ENCODE data around the gene POU6F2.

The POU6F2 gene

DNA sequence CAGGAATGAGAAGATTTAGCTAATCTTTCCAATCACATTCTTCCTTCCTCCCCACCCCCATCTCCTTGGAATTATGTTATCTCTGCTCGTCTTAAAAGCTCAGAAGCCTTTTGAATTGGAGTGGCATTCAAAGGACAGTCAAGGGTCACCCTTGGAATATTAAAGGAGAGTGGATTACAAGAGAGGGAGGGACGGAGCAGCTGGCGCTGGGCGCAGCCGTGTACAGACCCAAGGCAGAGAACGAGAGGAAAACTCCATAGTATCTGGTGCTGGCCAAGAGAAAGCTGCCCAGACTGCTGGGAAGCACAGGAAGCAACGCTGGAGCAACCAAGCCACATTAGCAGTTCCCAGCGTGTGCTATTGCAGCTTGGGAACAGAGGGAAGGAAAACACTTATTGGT, 95.7 kb downstream of the POU6F2 start:
- DNase-seq: no peak

DNA sequence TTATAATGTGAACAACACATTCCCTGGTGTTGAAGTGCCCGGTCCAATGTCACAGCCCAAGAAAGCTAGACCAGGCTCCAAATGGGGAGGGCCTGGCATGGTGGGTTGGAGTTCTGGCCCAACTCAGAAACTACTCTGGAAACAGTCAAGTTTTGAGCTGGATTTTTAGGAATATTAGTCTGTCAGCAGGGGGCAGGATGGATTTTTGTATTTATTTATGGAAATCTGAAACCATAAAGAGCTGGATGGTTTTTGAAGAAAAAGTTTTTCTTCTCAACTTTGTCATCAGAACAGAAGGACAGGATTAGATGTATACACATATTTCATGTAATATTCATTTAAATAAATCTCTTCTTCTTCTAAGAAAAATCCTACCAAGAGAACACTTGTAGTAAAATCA, 97.5 kb downstream of the POU6F2 start:
- DNase-seq: no peak

DNA sequence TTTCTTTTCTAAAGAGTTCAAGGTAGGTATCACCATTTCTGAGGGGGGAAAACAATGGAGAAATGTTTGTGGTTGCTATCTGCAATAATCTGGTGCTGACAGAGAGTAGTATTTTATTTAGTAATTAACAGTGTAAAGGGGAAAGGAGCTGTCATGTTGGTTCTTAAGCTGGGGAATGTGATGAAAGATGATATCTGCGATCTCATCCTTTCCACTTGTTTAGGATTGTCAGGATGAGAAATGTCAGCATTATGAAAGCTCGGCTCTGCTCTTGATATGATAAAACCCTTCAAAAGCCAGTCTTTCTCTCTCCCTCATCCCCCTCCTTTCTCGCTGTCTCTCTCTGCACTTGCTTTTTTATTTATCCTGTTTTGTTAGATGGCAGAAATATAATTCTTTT, 106.1 kb downstream of the POU6F2 start:
- no peak for DNase-seq

DNA sequence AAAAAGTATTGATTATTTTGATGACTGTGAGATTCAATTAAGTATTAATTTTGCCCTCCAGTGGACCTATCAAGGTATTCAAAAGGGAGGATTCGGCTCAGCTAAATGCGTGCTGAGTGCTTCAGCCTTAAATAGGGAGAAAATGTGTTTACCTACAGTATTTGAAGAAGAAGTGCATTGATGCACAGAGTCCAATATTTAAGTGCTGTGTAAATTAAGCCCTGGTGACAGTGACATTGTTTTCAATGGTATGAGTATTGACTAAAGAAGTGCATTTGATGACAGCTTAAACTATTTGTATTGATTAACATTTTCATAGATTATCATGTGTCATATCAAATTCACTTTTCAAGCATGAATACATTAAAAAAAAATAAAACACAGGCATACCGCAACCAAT, 106.6 kb downstream of the POU6F2 start:
- DNase-seq: no peak

DNA sequence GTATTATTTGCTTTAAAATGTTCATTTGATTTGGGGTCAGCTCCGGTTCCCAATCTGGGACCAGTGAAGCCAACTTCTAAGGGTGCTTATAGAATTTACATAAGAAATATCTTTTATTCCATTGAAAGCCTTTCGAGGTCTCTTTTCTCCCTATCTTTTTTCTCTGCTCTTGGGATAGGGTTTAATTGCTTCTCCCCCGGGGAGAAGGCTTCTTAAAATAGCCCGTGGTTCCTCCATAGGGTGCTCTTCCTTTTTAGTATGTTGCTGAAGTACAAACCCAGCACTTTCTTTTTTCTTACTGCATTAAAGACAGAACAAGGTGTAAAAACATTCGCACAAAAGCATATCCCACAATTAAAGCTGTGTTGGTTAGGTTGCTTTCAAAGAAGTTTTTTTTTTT, 107.5 kb downstream of the POU6F2 start:
- no peak for DNase-seq

DNA sequence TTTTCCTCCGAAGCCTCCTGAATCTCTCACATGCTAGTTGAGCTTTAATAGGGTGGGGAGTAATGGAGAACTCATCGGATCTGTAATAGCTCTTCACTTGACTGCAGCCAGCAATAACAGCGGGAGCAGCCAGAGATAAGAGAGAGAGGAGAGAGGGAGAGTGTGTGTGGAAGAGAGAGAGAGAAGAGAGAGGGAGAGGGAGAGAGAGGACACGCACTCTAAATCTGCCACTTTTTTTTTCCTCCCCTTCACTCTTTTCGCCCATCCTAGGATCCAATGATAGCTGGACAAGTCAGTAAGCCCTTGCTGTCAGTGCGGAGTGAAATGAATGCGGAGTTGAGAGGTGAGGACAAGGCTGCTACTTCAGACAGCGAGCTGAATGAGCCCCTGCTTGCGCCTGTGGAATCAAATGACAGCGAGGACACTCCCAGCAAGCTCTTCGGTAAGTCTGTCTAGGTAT, 107.9 kb downstream of the POU6F2 start:
- DNase-seq: no peak

DNA sequence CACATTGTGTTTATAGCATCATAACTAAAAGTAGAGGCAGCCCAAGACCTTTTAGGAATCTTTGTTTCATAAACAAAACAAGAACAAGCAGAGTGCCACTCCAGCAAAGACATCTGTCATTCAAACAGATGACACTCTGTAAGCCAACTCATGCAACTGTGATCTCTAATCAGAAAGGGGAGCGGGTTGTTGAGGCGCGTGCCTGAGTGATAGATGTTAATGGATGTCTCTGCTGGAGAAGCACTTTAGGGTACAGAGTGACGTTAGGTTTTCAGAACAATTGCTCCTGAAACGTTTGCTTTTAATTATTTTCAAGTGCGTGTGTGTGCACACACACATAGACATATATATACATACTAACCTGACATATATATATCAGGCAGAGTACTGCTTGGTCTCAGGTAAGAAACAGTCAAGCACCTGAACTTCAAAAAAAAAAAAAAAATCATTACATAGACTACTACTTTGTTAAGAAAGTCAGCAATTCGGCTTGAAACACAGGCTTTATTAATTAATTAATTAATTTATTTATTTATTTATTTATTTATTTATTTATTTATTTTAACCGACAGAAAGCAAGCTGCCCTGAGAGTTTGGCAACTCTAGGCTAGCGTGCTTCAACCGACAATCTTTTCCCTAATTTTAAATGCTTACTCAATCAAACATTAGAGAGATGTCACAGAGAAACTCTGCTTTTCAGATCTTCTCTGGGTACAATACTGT, 109.1 kb downstream of the POU6F2 start:
- DNase-seq: no peak

DNA sequence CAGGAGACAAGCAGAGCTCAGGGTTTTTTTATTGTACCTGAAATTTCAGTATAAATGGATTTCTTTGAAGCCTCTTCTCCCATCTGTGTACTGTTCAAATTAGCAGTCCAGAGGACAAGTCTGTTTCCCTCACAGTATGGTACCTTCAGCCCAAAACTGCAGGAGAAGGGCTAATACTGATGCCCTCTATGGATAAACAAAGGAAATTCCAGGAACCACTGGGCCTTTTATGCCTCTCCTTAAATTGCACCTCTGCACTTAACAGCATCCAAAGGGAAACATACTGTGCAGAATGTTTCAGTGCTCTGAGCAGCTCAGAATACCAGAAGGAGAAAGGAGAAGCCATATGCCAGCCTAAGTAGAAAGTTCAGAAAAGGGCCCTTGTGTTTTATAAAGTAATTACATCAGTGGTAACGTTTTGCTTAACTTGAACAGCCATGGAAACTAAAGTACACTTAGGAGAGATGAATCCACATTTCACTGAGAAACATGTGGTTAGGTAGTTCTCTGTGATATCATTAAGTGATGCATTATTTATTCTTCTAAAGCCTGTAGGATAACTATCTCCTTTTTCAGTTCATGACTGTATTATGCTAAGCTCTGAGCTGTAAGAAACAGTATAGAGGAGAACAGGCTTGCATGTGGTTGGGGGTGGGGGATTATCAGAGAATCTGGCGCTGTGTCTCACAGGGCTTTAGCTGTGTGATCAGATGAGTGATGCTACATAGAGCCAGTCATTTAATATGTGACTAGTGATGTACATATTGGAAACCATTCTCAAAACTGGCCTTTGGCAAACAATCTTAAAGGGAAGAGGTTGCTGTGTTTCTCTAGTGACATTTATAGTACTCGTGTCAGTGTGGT, 111.3 kb downstream of the POU6F2 start:
- DNase-seq: no peak

DNA sequence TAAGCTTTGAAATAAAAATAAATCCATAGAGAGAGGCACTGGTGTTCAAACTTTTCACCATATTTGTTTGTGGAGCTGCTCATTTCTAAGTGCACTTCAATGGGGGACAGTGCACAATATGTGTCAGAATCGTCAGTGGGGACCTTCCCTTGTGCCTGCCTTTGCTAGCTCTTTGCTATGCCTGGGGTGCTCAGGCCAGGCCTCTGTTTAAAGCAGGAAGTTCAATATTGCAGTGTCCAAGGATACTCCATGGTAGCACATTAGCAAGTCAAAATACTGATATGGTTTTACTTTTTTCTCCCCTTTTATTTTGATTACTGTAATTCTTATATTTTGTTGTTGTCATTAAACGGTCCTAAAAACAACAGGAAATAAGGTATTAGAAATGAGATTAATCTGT, 113.4 kb downstream of the POU6F2 start:
- DNase-seq: no peak

DNA sequence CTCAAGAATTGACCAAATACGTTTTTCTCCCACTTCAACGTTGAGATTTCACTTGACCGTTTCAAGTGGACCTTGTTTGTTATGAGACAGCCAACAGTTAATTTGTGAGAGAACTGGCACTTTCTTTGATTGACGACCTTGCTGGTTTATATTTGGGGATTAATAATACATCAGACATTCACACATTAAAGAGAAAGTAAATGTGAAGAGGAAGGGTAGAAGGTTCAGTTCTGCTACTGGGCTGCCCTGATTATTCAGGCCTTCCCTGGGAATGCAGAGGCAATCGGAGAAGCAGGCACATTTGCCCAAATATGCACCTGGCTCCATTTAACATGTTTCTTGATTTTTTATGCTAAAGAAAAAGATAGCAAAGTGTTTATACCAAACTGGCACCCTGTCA, 114.1 kb downstream of the POU6F2 start:
- DNase-seq: no peak

DNA sequence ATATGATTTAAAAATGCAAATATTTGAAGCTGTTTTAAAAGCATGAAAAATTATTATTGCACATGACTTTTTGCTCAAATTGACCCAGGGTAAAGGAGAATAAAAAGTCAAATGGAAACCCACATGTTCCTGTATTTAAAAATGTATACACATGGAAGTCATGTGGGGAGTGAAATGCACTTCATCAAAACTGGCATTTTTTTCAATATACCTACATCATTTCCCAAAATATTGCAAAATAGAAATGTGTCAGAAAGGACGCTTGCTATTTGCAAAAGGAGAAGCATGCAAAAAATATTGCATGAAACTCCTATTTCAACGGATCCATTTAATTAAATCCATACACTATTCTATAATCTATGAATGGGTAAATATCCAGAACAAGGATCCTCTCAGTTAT, 117.0 kb downstream of the POU6F2 start:
- no peak for DNase-seq

DNA sequence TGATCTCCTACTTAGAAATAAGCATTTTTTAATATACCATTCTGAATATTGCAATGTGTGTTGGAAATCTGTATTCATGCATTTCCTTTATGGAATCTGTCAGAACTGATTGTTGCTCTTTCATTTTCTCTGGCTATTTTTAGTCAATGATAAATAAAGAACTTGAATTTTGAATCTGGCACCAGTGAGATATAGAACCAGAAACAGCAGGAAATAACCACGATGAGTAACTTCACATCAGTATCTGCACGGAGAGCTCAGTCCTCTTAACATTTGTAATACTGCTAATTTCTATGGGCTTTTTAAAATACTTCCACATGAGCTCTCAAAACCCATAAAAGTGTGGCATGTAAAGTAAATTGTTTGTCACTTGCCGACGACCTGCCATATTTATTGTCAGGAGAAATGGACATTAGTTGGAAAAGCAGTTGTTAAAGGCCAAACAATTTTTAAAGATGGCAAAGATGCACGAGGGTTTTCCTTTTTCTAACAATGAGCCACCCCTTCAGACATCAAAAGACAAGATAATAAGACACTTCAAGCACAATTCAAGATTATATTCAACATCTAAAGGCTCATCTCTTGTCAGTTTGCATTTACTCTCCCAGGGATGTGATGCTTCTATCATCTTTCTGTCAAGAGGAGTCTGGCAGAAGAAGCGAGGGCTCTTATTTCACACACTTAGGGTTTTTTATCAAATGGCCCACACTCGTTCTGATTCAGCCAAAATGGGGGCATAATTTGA, 118.3 kb downstream of the POU6F2 start:
- no peak for DNase-seq

DNA sequence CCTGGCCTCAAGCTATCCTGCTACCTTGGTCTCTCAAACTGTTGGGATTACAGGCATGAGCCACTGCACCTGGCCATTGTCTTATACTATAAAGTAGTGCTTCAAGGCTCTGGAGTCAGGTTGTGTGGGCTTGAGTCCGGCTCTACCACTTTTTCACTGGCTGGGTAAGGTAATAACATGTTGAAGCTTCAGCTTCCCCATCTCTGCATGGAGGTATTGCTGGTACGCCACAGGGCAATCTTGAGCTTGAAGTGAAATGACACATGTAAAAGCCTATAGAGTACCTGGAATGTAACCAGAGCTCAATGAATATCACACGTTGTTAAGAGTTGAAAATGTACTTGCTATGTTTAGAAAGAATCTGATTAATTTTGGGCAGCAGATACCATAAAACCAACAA, 120.8 kb downstream of the POU6F2 start:
- DNase-seq: no peak

DNA sequence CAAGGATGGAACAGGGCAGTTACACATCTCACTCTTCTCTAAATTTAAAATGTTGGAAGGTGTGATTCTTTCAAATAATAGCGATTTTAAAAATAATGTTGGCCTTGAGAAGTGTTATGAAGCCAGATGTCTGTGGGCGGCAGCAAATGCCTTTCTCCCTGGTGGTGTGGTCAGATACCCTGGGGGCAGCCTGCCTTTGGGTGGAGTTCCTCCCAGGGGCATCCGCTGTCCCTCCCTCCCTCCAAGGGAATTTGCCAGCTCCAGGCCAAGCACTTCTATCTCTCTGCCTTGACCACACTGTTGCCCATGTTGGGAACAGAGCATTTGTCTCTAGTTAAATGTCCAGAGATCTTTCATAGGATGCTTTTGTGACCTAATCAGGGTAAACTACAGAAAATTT, 121.4 kb downstream of the POU6F2 start:
- DNase-seq: no peak

DNA sequence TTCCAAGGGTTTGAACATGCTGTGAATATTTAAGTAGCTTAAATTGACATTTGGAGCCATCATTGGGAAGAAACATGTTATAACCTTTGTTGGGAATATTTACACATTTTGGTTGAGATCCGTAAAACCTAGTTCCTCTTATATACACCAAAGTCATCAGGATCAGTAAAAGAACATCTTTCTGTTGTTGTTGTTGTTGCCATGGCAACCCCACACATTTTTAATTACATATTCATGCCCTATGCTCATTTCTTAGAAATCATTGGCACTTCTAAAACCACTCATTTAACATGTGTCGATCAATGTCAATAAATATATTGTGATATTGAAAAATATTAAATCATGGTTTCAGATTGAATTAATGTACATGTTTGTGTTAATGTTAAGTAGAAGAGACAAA, 122.6 kb downstream of the POU6F2 start:
- no peak for DNase-seq

DNA sequence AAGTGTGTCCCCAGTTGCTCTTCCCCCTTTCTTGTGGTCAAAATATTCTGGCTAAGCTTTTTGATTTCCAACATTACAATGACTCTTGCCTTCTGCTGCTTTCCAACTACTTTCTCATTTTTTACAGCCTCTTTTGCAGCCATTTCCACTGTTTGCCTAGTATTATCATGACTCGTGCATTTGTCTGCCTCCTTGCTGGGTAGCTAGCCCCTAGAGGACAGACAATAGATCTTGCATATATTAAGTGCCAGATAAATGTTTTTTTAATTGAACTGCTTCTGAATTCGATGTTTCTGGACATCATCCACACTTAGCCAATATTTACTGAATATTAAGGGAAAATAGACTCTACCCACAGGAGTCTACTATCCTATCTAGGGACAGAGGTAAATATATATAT, 124.5 kb downstream of the POU6F2 start:
- no peak for DNase-seq

DNA sequence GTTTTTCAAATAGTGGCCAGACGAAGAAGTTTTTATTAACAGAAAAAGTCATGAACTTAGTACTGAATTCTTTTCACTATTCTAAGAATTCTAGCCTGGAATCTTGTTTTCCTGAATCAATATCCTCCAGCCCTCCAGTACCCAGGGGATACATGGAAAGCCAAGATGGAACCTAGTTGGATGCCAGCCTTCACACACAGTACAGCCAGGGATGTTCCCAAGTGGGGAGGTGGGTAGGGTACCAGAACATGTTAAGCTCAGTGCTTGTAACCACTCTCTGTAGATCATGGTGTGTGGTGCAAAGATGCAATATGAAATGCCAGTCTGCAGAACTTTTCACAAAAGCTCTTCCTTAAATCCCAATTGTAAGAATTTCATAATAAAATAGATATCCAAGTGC, 128.0 kb downstream of the POU6F2 start:
- no peak for DNase-seq

DNA sequence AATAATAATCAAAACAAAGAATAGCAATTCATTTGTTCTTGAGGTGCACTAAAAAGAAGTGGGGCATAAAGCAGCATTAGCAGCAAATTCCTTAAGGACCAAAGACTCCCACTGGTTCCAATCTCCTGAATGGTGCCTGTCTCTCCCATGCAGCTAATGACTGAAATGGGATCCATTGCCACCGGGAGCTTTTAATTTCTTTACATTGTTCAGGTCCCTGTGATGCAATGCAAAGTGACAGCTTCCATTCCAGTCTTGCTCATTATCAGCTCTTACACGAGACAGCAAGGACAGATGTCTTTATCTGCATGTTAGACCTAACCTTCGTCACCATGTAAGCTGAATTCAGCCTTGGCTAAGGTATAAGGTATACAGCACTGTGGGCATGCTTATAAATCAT, 148.1 kb downstream of the POU6F2 start:
- DNase-seq: no peak

DNA sequence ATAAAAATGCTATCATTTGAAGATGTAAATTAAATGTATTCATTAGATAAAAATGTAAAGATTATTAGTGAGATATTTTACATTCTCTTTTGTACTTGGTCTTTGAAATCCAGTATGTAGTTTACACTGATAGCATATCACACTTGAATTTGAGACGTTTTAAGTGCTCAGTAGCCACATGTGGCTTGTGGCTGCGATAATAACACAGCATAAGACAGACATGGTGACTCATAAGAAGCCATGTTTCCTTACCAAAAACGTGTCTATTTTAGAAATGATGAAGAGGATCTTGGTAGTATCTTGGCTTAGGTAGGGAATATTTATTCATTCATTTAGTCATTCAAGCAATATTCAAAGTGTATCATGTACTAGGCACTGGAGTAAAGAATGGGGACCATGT, 149.3 kb downstream of the POU6F2 start:
- no peak for DNase-seq

DNA sequence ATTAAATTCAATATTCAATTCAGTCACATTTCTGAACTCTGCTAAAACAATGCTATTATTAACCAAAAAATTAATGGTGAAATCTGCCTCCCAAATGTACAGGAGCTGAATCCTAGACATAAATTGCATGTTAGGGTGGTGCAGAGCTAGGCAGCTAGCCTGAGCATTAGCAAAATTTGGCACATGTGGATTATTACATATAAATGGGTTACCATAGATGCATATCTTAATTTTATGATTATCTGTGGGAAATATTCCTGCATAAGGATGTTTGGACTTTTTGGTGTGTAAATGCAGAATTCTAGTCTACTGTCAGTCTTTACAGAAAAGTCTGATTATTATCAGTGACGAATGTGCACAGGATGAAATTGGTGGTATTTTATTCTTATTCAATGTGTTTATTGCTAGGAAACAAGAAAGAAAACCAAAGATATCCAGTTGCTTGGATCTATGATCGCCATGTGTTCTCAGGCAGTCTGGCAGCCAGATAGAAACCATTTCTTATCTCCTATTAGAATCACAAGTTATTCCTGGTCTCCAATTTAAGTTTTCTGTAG, 150.7 kb downstream of the POU6F2 start:
- no peak for DNase-seq

DNA sequence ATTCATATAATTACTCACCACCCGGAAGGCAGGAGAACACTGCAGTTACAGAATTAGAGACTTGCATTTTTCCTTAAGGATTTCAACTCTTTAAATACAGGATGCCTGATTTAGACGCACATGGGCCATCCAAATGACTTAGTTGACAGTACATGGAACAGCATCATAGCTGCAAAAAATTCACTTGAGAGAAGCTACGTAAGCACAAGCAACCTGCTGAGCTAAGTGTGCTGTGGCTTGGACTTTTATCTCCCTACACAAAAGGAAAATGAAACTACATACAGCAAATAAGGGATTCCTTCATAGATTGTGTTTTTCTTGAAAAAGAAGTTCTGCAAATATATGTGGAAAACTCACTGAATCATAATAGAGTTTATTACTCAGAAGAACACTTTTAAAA, 152.6 kb downstream of the POU6F2 start:
- no peak for DNase-seq

DNA sequence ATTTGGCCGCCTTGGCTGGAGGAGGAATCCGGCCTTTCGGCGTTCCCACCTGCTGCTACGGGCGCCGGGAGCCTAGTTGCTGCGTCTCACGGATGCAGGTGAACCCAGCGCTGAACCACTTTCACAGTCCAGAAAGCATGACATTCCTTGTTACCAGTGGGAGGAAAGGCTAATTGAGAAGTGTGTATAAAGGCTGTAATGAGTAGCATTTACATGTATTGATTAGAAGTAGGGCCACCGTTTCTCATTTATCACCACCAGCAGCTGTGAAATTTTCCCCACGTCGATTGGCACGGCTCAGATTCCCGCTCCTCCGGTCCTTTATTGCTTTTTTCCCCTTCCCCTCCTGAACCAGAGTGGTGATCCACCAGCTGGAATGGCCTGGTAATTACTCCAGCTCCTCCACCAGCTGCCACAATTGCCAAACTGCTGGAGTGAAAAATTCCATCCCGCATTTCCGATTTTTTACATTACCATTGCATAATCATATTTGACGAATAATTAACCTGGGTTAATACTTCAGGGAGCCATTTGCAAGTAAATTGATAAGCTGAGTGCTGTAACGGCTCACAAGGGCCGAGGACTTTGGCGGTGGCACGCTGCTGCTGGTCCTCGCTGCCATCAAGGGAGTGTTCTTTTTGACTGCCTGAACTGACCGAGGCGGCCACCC, 153.3 kb downstream of the POU6F2 start:
- no peak for DNase-seq

DNA sequence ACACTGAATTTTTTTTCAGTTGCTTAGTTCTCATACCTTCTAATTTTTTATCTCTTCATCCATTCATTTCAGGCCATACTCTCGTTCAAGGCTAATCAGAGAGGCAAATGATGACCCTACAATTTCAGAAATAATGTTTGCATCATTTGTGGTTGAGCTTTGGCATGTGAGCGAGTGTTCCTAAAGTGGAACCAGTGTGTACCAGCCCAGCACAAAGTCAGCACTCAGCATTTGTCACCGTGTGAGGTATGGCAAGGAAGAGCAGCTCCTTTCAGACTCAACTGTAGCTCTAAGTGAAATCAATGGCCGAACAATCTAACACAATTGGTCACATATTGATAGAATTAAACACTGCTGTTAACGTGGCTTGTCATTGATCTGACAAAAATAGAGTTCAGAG, 154.6 kb downstream of the POU6F2 start:
- no peak for DNase-seq
